Endothelial cell of umbilical vein (primary cell): ENCODE data around the gene LCE1A. TPM values are rescaled to one million over a fixed set of nuclear protein-coding genes. Genes with fewer than 3 reads are reported as not detected.

ENCODE experiments used
- BruUV-seq: library from RNA; stranded (reverse); fragments of 400-500 nt; replicated peaks from 2 replicates; lab custom pipeline; 2021; lab: Mats Ljungman, UMichigan
- CTCF ChIA-PET: fragments of 300-600, 350-600 bp; sonication (Branson Sonifier 250); formaldehyde crosslinking; loops from one replicate; lab custom pipeline; 2021; ENCODE audit warnings: antibody characterized with exemption, inconsistent platforms; lab: Charles Lee
- POLR2A ChIA-PET: fragments of 300-600, 350-600 bp; sonication (Branson Sonifier 250); formaldehyde crosslinking; loops from one replicate; lab custom pipeline; 2021; ENCODE audit warnings: antibody characterized with exemption, inconsistent platforms; lab: Charles Lee
- DNase-seq: peaks from one replicate; pipeline ENCODE4 v3.0.0-alpha.2; 2011; ENCODE audit warnings: low read depth, low spot score
- FAIRE-seq: peaks from 2 replicates; lab custom pipeline; 2011; peaks lifted over from hg19 to GRCh38; lab: Jason Lieb, UNC
- H2AFZ ChIP-seq: 2 replicates; pipeline ENCODE4 v1.6.0; 2012; ENCODE audit warnings: low read depth, low read length, control low read depth, inconsistent platforms
- H3K27ac ChIP-seq: 2 replicates; pipeline ENCODE4 v1.5.1; 2011; ENCODE audit warnings: low read depth, mild to moderate bottlenecking, control low read depth, low read length, moderate library complexity; ENCODE audit not compliant: insufficient read depth
- H3K27me3 ChIP-seq, 2 experiments: 2 replicates each; pipeline versions ENCODE4 v1.6.0 to v1.6.1; 2011; ENCODE audit warnings: low read length in 2 of 2, mixed read lengths in 1 of 2; ENCODE audit not compliant: control insufficient read depth in 2 of 2, insufficient read depth in 2 of 2
- H3K36me3 ChIP-seq, 2 experiments: 2 replicates in 1 of 2; 3 replicates in 1 of 2; pipeline ENCODE4 v1.5.1; 2011; ENCODE audit warnings: low read length in 2 of 2, mild to moderate bottlenecking in 1 of 2, moderate library complexity in 1 of 2; ENCODE audit not compliant: control insufficient read depth in 2 of 2, insufficient read depth in 2 of 2; ENCODE audit errors: extremely low read depth in 1 of 2
- H3K4me1 ChIP-seq: 3 replicates; pipeline ENCODE4 v1.5.1; 2011; ENCODE audit warnings: mild to moderate bottlenecking, low read length; ENCODE audit not compliant: control insufficient read depth, insufficient read depth; ENCODE audit errors: extremely low read depth
- H3K4me2 ChIP-seq: 2 replicates; pipeline ENCODE4 v1.6.1; 2011; ENCODE audit warnings: low read length, control low read depth, mixed read lengths; ENCODE audit not compliant: insufficient read depth
- H3K4me3 ChIP-seq, 3 experiments: fragments of 200-600 bp in 1 of 3; sonication (generic), shearing (Covaris generic) in 1 of 3; replicated peaks in 1 of 3; 2 replicates each; pipeline ENCODE4 v1.5.1; 2011 to 2016; ENCODE audit warnings: control low read depth in 3 of 3, low read length in 3 of 3, mild to moderate bottlenecking in 2 of 3, inconsistent platforms in 1 of 3, low read depth in 1 of 3, moderate library complexity in 1 of 3; ENCODE audit not compliant: insufficient read depth in 1 of 3
- H3K79me2 ChIP-seq: 2 replicates; pipeline ENCODE4 v1.6.0; 2012; ENCODE audit warnings: low read length, inconsistent platforms; ENCODE audit not compliant: control insufficient read depth, insufficient read depth
- H3K9ac ChIP-seq: replicated peaks from 2 replicates; pipeline ENCODE3; 2011; ENCODE audit warnings: low read length, control low read depth; ENCODE audit not compliant: insufficient read depth; ENCODE audit errors: extremely low read depth
- H3K9me1 ChIP-seq: replicated peaks from 3 replicates; pipeline ENCODE4 v1.6.0; 2011; ENCODE audit warnings: mild to moderate bottlenecking, low read length; ENCODE audit not compliant: control insufficient read depth, insufficient read depth; ENCODE audit errors: extremely low read depth
- H3K9me3 ChIP-seq: replicated peaks from 2 replicates; pipeline ENCODE4 v1.5.1; 2012; ENCODE audit warnings: low read length, inconsistent platforms; ENCODE audit not compliant: control insufficient read depth, insufficient read depth
- H4K20me1 ChIP-seq: replicated peaks from 2 replicates; pipeline ENCODE3; 2011; ENCODE audit warnings: mild to moderate bottlenecking, low read length; ENCODE audit not compliant: control insufficient read depth, insufficient read depth; ENCODE audit errors: extremely low read depth
- CTCF ChIP-seq, 2 donors: IDR thresholded peaks; 1 replicate in 1 of 2; 2 replicates in 1 of 2; pipeline ENCODE4 v1.5.1; 2011; ENCODE audit warnings: low read length in 2 of 2, mild to moderate bottlenecking in 2 of 2, moderate library complexity in 2 of 2, control low read depth in 1 of 2, inconsistent platforms in 1 of 2, low read depth in 1 of 2; ENCODE audit not compliant: insufficient read depth in 1 of 2; ENCODE audit errors: extremely low read depth in 1 of 2
- EZH2 ChIP-seq: IDR thresholded peaks from 2 replicates; pipeline ENCODE4 v1.6.1; 2012; ENCODE audit warnings: borderline replicate concordance, low read depth, mild to moderate bottlenecking, moderate library complexity, low read length, inconsistent platforms; ENCODE audit not compliant: severe bottlenecking
- FOS ChIP-seq: IDR thresholded peaks from 2 replicates; pipeline ENCODE4 v1.6.1; 2011; ENCODE audit warnings: mild to moderate bottlenecking, low read length, moderate library complexity, borderline replicate concordance; ENCODE audit not compliant: insufficient read depth
- GATA2 ChIP-seq: IDR thresholded peaks from 2 replicates; pipeline ENCODE4 v1.7.0; 2011; ENCODE audit warnings: low read depth, mild to moderate bottlenecking, moderate library complexity, mixed read lengths, low read length; ENCODE audit not compliant: insufficient read length, insufficient read depth
- JUN ChIP-seq: IDR thresholded peaks from 2 replicates; pipeline ENCODE4 v1.6.1; 2011; ENCODE audit warnings: borderline replicate concordance, low read depth; ENCODE audit not compliant: insufficient read length, insufficient read depth
- MYC ChIP-seq: IDR thresholded peaks from one replicate; pipeline ENCODE4 v1.6.1; 2011; ENCODE audit warnings: mild to moderate bottlenecking, low read depth, low read length
- POLR2A ChIP-seq: IDR thresholded peaks from 2 replicates; pipeline ENCODE4 v1.6.1; 2012; ENCODE audit warnings: low read depth, mild to moderate bottlenecking, control low read depth, low read length
- POLR2AphosphoS5 ChIP-seq: IDR thresholded peaks from 2 replicates; pipeline ENCODE4 v1.6.1; 2012; ENCODE audit warnings: low read depth, mild to moderate bottlenecking, control low read depth, low read length, moderate library complexity; ENCODE audit not compliant: insufficient read depth
- dilution Hi-C: fragments of 300-500 bp; cut with MboI; formaldehyde crosslinking; loops from one replicate; pipeline ENCODE4 v1.15.0; 2019; ENCODE audit warnings: low sequenced_read_pairs; ENCODE audit not compliant: extremely low pct_ligation_motif_present
- intact Hi-C: fragments of 100-400 bp; cut with micrococcal nuclease; formaldehyde crosslinking; loops from one replicate; pipeline ENCODE4 v1.10.0; 2022
- polyA plus RNA-seq, 4 experiments: library from polyadenylated mRNA; depleted of rRNA in 3 of 4; stranded (reverse) in 3 of 4; unstranded in 1 of 4; fragments of >200 nt; gene quantifications; 2 replicates each; pipeline versions ENCODE4 v1.2.1 to v1.2.3, GENCODE V29; 2011 to 2012; ENCODE audit warnings: missing spikeins in 1 of 4
- total RNA-seq: library from RNA; stranded (reverse); gene quantifications from 2 replicates; pipeline ENCODE4 v1.2.3, GENCODE V29; 2021
- TF ChIP-seq, protein P1 (sequence below): IDR thresholded peaks from 2 replicates; pipeline ENCODE4 v1.6.1; 2011; ENCODE audit not compliant: insufficient read depth, insufficient read length

The LCE1A gene
- total and polyA plus RNA-seq, 2 donors (not counting 3 experiments of a cell fraction or from before 2014, with no cell fraction given) = not detected

GRCh38 chr1:152801333-152801732 is 25.9 kb upstream of the LCE1A start:
- H3K4me2 ChIP-seq = no peak overlapping the region
- H3K9me1 ChIP-seq = no peaks in the 10 kb centered on the region
- H2AFZ ChIP-seq = no peak overlapping the region
- no peaks in the 10 kb centered on the region for H3K9me3 ChIP-seq
- no peaks in the 10 kb centered on the region for H3K79me2 ChIP-seq
- FAIRE-seq (no peak), DNase-seq (no peak)
- H4K20me1 ChIP-seq = no peaks in the 10 kb centered on the region
- dilution Hi-C loops (no loop called here), intact Hi-C loops (no loop called here)
- ChIA-PET CTCF (no interaction called here), POLR2A (no interaction called here)
- H3K27ac ChIP-seq = no peak overlapping the region
- TF ChIP-seq GATA2 = no peak
- TF ChIP-seq FOS = no peak
- no peak for TF ChIP-seq MYC
- TF ChIP-seq POLR2AphosphoS5 = no peak
- TF ChIP-seq JUN = no peak
- TF ChIP-seq CTCF (IDR thresholded peaks at IDR 0.05; ENCODE audit: extremely low read depth in 1 of 2, insufficient read depth in 1 of 2, low read depth in 1 of 2, low read length in 2 of 2) = no peak
- no peak for TF ChIP-seq EZH2
- no peak for TF ChIP-seq POLR2A
- TF ChIP-seq, protein P1, sequence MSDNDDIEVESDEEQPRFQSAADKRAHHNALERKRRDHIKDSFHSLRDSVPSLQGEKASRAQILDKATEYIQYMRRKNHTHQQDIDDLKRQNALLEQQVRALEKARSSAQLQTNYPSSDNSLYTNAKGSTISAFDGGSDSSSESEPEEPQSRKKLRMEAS = no peak
- no TSS peak for BruUV-seq
- no peaks in the 10 kb centered on the region for H3K27me3 ChIP-seq
- H3K36me3 ChIP-seq = no peaks in the 10 kb centered on the region
- no peak overlapping the region for H3K9ac ChIP-seq
- no peak overlapping the region for H3K4me3 ChIP-seq
- no peaks in the 10 kb centered on the region for H3K4me1 ChIP-seq
